Adrenal gland (tissue), 12 donors: ENCODE results near the gene GALNTL6. TPM values are rescaled to one million over a fixed set of nuclear protein-coding genes. Genes with fewer than 3 reads are reported as not detected.

Experiments used
- DNase-seq, 7 donors: peaks; one replicate each; pipeline ENCODE4 v3.0.0-alpha.2; 2019 to 2020
- H3K27ac ChIP-seq, 5 donors: fragments of 200-600 bp; sonication (generic) in 4 of 5; 1 replicate in 3 of 5; 2 replicates in 2 of 5; pipeline versions ENCODE4 v1.5.1 to v1.8.0; 2016 to 2020; ENCODE audit warnings: mild to moderate bottlenecking in 1 of 5
- H3K27me3 ChIP-seq: fragments of 200-600 bp; 2 replicates; pipeline ENCODE4 v1.8.0; 2021
- H3K36me3 ChIP-seq, 2 donors: fragments of 200-600 bp; replicated peaks in 1 of 2; 1 replicate in 1 of 2; 2 replicates in 1 of 2; pipeline versions ENCODE4 v1.5.1 to v1.8.0; 2018 to 2022
- H3K4me1 ChIP-seq, 2 donors: fragments of 200-600 bp; replicated peaks in 1 of 2; 1 replicate in 1 of 2; 2 replicates in 1 of 2; pipeline versions ENCODE4 v1.5.1 to v1.8.0; 2018 to 2021
- H3K4me3 ChIP-seq, 4 donors: fragments of 200-600 bp; sonication (generic) in 3 of 4; one replicate each; pipeline ENCODE4 v1.5.1; 2016 to 2018
- H3K9me3 ChIP-seq, 3 donors: fragments of 200-600 bp; sonication (generic) in 1 of 3; replicated peaks in 1 of 3; 1 replicate in 2 of 3; 2 replicates in 1 of 3; pipeline versions ENCODE4 v1.5.1 to v1.8.0; 2016 to 2021
- CTCF ChIP-seq, 6 experiments: fragments of 450-650 bp in 4 of 6; fragments of 200-600 bp in 2 of 6; sonication (generic) in 1 of 6; IDR thresholded peaks; 1 replicate in 5 of 6; 2 replicates in 1 of 6; pipeline versions ENCODE4 v1.5.1 to v1.8.0; 2016 to 2021; ENCODE audit warnings: antibody characterized with exemption in 6 of 6, mild to moderate bottlenecking in 2 of 6, moderate library complexity in 1 of 6
- POLR2A ChIP-seq, 2 donors: fragments of 450-650 bp; IDR thresholded peaks; one replicate each; pipeline ENCODE4 v1.6.1; 2017; ENCODE audit warnings: antibody characterized with exemption in 2 of 2, mild to moderate bottlenecking in 2 of 2, moderate library complexity in 1 of 2
- WGBS, 4 donors: extraction: QIAGEN DNeasy Blood & Tissue Kit in 2 of 4; methylation state at CpG; one replicate each; pipeline versions ENCODE4 v1.1.5 to v1.1.7; 2013 to 2017; 5-methylcytosine and 5-hydroxymethylcytosine counted together
- intact Hi-C, 2 donors: fragments of 100-400 bp; cut with DNase I; formaldehyde crosslinking; loops; one replicate each; pipeline versions ENCODE4 v1.14.1 to v1.15.0; 2022 to 2023
- polyA plus RNA-seq, 3 donors: library from polyadenylated mRNA; stranded (reverse); fragments of 200-250 nt in 2 of 3; fragments of 350-450 nt in 1 of 3; fragmentation: Illumina TruSeq in 1 of 3; extraction: RNeasy Lipid Tissue Mini Kit (QIAGEN cat#74804) in 1 of 3; gene quantifications; one replicate each; pipeline ENCODE4 v1.2.3, GENCODE V29; 2013 to 2014
- total RNA-seq, 9 donors: library from RNA; depleted of rRNA in 4 of 9; stranded (reverse); fragments of >200 nt in 4 of 9; fragments of 120-200 nt in 1 of 9; fragmentation: NEBNext Ultra II Directional in 1 of 9; extraction: Animal tissue kit (Norgen Biotek cat#: 25700) in 1 of 9; gene quantifications; one replicate each; pipeline versions ENCODE4 v1.1.0 to v1.2.4, GENCODE V29; 2013 to 2023
- donor health status: healthy with polysubstance abuse.
- donor health status: Bipolar disorder and iron deficiency.
- donor health status: DM: yes; HTN: yes; CAD: no.
- donor health status: DM: no; HTN: no; CAD: no.
- donor health status: DM: no; HTN: no; CAD: no.
- donor health status: DM: yes; HTN: yes; CAD: no.

GALNTL6 gene
- total and polyA plus RNA-seq, 12 donors = 0.10 to 0.96 (median 0.42) TPM; not detected in 1

GRCh38 chr4:172155838-172156345, 342.7 kb downstream of the GALNTL6 start:
- Histone ChIP-seq H3K27me3 (no peaks in the 10 kb centered on the region), H3K36me3 (no peaks in the 10 kb centered on the region), H3K9me3 (no peaks in the 10 kb centered on the region), H3K4me3 (no peak overlapping the region), H3K27ac (no peak overlapping the region), H3K4me1 (no peaks in the 10 kb centered on the region)
- intact Hi-C loops = no loop called here
- TF ChIP-seq POLR2A (IDR thresholded peaks at IDR 0.05) (no peak), CTCF (IDR thresholded peaks at IDR 0.05) (no peak)
- peak in 1 of 7 donors; percentile 16 for DNase-seq
- 67 to 74% (median 69%) methylated on average over 15 of the region's 15 CpGs for WGBS, 4 donors

GRCh38 chr4:172157946-172158345, 344.7 kb downstream of the GALNTL6 start:
- no peak for DNase-seq
- TF ChIP-seq POLR2A (IDR thresholded peaks at IDR 0.05) (no peak), CTCF (IDR thresholded peaks at IDR 0.05) (no peak)
- Histone ChIP-seq H3K9me3 (no peaks in the 10 kb centered on the region), H3K27ac (no peak overlapping the region), H3K27me3 (no peaks in the 10 kb centered on the region), H3K36me3 (no peaks in the 10 kb centered on the region), H3K4me3 (no peak overlapping the region), H3K4me1 (no peaks in the 10 kb centered on the region)
- intact Hi-C loops = no loop called here
- WGBS, 4 donors = 53 to 67% (median 58%) methylated on average over 2 of the region's 2 CpGs

- 52 to 58% (median 55%) methylated on average over 2 of the region's 2 CpGs for WGBS, 4 donors
- H3K27me3 ChIP-seq = no peaks in the 10 kb centered on the region
- H3K4me1 ChIP-seq = no peaks in the 10 kb centered on the region
- H3K9me3 ChIP-seq = no peaks in the 10 kb centered on the region
- no peaks in the 10 kb centered on the region for H3K36me3 ChIP-seq
- no peak overlapping the region for H3K27ac ChIP-seq
- no peak overlapping the region for H3K4me3 ChIP-seq
- intact Hi-C loops = no loop called here
- TF ChIP-seq POLR2A (IDR thresholded peaks at IDR 0.05) = no peak
- no peak for TF ChIP-seq CTCF (IDR thresholded peaks at IDR 0.05)
- no peak for DNase-seq
These were observed 350.0 kb downstream of the GALNTL6 start for GRCh38 chr4:172163215-172163614.

GRCh38 chr4:172168888-172169287, 355.7 kb downstream of the GALNTL6 start:
- WGBS, 4 donors = 61 to 82% (median 67%) methylated on average over 2 of the region's 2 CpGs
- intact Hi-C loops = no loop called here
- H3K36me3 ChIP-seq = no peaks in the 10 kb centered on the region

More at GRCh38 chr4:172168888-172169287, 355.7 kb downstream of the GALNTL6 start:
- no peak for DNase-seq
- Histone ChIP-seq H3K4me3 (no peak overlapping the region), H3K27ac (no peak overlapping the region), H3K9me3 (no peaks in the 10 kb centered on the region), H3K4me1 (no peaks in the 10 kb centered on the region), H3K27me3 (no peaks in the 10 kb centered on the region)
- TF ChIP-seq POLR2A (IDR thresholded peaks at IDR 0.05) (no peak), CTCF (IDR thresholded peaks at IDR 0.05) (no peak)
